Effector CD4-positive, alpha-beta T cell (primary cell): ENCODE data around the gene RIPOR2.
A peak's percentile ranks its signal among the peaks of the same experiment; 100 is the strongest.
"Not testable (repeated sequence)": the region's sequence is repeated elsewhere in the genome, so short reads cannot be mapped to it uniquely, and the experiment has no call there.

Source experiments
- DNase-seq: peaks from one replicate; pipeline ENCODE4 v3.0.0-alpha.2; 2020

RIPOR2 gene

GRCh38 chr6:24925661-24926060 lies 10.1 kb downstream of the RIPOR2 start:
- no peak for DNase-seq

- DNase-seq = no peak
Measured at GRCh38 chr6:24924580-24925356, 11.0 kb downstream of the RIPOR2 start.

GRCh38 chr6:24923885-24924401 lies 11.8 kb downstream of the RIPOR2 start:
- no peak for DNase-seq

GRCh38 chr6:24922814-24923213 lies 12.9 kb downstream of the RIPOR2 start:
- DNase-seq = no peak

- DNase-seq = no peak
Measured at GRCh38 chr6:24922170-24922569, 13.6 kb downstream of the RIPOR2 start.

GRCh38 chr6:24920136-24920535 lies 15.6 kb downstream of the RIPOR2 start:
- no peak for DNase-seq

GRCh38 chr6:24919056-24919892 lies 16.5 kb downstream of the RIPOR2 start:
- no peak for DNase-seq

DNA sequence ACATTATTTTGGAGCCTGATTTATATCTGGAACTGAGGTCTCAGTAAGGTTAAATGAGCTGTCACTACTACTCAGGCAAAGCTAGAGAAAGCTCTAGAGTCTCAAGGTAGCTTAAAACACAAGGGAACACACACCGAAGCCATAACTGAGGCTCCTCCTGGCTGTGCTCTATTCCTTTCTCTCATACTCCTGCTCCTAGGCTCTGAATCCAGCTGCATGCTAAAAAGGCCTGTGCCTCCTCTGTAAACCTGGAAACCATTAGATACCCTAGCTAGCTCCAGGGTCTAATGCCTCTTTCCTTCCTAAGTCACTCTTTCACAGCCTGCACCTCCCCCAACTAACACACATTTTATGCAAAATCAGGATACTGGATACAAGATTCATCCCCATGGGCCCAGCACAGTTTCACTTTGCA lies 17.1 kb downstream of the RIPOR2 start:
- DNase-seq = no peak

GRCh38 chr6:24916496-24916895 lies 19.3 kb downstream of the RIPOR2 start:
- no peak for DNase-seq

GRCh38 chr6:24915641-24916040 lies 20.1 kb downstream of the RIPOR2 start:
- DNase-seq = no peak

DNA sequence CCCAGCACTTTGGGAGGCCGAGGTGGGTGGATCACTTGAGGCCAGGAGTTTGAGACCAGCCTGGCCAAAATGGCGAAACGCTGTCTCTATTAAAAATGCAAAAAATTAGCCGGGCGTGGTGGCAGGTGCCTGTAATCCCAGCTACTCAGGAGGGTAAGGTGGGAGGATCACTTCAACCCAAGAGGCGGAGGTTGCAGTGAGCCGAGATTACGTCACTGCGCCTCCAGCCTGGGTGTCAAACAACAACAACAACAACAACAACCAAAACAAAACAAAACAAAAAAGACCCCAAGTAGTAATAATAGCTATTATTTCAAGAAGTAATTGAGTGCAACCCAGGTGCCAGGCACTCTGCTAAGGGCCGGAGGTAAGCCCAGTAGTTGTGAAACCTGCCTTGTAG lies 21.7 kb downstream of the RIPOR2 start:
- DNase-seq = not testable (repeated sequence)

DNA sequence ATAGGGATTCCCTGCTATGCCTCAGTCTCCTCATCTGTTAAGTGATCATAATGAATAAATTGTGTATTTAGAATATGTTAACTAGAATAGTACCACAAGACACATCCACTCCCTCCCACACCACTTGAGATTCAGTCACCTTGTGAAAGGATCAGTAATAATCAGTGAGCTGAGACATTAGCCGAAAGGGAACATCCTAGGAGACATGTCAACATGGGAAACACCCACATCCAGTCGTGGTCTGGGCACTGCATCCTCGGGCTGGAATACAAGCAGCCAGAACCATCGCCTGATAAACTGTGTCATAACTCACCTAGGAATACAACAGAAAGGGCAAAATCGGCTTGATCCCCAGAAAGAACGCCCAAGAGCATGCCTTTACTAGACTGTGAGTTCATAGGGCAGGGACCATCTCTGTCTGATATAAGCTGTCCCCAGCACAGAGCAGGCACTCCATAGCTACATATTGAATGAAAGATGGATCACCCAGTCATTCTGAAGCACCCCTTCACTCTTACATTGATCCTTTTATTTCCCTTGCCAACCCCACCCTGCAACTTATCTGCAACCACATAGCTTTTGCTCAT lies 23.9 kb downstream of the RIPOR2 start:
- DNase-seq = no peak

- peak; percentile 42 for DNase-seq
Measured at GRCh38 chr6:24910961-24911725, 24.6 kb downstream of the RIPOR2 start.

DNA sequence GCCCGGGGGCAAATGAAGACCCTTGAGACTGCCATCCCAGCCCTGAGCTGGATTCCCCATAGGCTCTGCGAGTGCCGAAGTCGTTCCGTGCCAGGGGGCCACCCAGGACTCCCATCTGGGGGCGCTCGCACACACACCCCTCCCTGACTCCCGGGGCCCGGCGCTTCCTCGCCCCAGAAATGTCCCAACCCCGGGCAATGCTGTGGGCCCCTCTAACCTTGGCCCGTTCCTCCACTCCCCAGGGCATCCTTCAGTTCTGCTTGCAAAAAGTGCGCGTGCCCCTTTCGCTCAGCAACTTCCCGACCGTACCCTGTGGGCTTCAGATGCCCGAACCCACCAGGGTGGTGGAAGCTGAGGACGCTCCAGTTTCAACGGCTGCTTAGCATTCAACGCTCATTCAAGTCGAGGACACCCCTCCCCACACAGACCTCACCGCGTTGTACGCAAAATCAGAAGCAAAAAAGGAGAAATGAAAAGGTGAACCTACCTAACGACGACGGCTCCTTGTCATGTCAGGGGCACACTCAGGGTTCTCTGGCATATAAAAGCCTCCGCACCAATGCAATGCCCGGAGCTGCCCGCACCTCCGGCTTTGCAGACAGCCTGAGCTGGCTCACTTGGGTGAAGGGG lies 25.3 kb downstream of the RIPOR2 start:
- DNase-seq = no peak

DNA sequence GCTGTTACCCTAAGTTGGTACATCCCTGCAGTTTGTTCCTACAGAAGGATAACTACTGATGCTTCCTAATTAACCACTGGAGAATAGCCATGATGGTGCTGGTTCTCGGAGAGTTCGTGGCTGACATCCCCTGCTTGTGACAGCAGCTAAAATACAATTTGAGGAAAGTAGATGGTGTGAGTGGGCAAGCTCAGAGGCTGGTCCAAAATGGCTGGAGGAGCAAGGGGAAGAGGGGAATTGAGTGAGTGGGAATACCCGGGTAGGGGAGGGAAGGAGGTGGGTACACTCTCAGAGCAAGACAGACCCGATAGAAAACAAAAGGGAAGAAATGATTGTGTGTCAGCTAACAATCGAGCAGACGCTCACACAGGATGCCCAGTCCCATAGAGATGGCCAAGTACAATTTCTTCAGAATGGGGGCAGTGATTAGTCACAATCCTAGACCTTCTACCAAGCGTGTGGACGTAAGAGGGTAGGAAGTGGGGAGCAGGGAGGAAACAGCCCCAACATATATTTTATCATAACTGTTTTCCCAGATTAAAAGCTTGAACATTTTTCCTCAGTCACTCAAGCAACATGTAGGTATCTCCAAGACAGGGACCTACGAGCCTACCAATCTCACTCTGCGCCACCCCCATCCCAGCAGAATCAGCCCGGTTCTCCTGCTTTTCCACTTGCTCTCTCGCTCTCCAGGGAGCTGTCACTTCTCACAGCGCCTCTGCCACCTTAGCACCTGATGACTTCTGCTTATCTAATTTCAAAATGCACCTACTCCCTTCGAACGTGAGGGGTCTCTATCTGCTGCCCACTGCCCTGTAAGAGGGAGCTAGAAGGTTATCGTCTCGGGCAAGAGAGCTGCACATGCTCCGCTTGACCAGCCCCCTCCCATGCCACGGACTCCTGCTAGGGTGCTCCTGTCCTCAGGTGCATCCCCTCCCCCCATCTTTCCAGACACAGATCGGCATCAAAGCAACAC lies 26.2 kb downstream of the RIPOR2 start:
- no peak for DNase-seq

DNA sequence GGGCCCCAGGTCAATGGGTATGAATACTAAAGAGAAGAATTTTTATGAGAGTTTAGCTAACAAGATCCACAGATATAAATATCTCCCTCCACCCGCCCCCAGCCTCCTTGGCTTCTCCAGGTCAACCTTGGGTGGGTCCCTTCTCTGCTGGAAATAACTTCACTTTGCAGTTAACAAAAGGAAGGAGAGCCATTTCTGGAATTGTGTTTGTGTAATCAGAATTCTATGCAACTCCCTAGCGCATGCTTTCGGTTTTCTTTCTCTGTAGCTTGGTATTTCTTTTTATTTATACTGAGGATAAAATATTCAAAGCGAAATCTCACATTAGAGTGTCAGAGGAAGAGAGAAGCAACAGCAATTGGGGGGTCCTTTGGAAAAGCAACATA lies 27.1 kb downstream of the RIPOR2 start:
- DNase-seq = no peak

DNA sequence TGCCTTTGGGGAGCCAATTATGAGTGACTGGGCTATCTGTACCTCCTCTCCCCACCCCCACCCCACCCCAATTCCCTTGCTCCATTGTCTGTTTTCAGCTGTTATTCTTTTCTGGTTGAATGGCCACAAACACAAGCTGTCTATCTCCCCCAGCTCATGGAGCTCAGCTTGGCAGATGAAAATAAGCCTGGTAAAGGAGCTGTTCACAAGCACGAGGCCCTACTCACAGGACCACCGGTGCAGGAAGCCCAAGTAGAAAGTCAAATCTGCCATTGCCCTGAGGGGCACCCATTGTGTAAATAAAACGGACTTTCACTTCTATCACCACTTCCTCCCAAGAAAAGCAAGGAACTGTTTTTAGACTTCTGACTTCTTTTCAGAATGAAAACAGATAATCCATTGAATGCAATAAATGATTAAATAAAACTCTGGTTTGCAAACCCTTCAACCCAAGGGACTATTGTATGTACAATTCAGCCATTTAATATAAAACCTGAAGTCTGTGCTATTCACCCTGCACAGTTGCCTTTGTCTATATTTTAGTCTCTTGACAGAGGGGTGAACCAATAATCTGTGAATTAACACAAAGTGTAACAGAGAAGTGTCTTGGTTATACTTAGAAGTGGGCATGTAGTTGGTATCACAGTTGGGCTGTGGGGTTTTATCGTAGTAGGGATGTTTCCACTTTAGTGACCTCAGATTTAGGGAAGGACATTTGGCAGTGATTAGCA lies 27.7 kb downstream of the RIPOR2 start:
- no peak for DNase-seq

GRCh38 chr6:24906314-24906713 lies 29.4 kb downstream of the RIPOR2 start:
- DNase-seq = no peak

GRCh38 chr6:24905483-24905882 lies 30.3 kb downstream of the RIPOR2 start:
- DNase-seq = no peak

DNA sequence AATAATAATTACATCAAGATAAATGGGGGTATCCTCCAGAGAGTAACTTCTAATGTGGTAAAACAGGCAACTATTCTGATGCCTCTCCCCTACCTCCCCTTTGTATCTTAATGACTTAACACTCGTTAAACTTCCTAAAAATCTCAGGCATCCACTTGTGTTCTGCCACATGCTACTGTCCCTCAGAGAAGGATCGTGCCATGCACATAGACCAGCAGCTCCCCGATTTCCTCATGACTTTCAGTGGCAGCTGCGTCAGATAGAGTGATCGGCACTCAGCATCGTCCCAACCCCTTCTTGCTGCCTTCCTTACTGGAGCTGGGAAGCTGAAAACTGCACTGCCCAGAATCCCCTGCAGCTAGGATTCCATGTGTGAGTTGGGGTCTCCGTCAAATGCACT lies 32.1 kb downstream of the RIPOR2 start:
- DNase-seq = no peak
